G401.6 (cell line): ENCODE data around the gene CISTR.
"Not testable (repeated sequence)": the region's sequence is repeated elsewhere in the genome, so short reads cannot be mapped to it uniquely, and the experiment has no call there.

Experiments
- FAIRE-seq: peaks from 2 replicates; lab custom pipeline; 2012; peaks lifted over from hg19 to GRCh38; lab: Jason Lieb, UNC

The CISTR gene

DNA sequence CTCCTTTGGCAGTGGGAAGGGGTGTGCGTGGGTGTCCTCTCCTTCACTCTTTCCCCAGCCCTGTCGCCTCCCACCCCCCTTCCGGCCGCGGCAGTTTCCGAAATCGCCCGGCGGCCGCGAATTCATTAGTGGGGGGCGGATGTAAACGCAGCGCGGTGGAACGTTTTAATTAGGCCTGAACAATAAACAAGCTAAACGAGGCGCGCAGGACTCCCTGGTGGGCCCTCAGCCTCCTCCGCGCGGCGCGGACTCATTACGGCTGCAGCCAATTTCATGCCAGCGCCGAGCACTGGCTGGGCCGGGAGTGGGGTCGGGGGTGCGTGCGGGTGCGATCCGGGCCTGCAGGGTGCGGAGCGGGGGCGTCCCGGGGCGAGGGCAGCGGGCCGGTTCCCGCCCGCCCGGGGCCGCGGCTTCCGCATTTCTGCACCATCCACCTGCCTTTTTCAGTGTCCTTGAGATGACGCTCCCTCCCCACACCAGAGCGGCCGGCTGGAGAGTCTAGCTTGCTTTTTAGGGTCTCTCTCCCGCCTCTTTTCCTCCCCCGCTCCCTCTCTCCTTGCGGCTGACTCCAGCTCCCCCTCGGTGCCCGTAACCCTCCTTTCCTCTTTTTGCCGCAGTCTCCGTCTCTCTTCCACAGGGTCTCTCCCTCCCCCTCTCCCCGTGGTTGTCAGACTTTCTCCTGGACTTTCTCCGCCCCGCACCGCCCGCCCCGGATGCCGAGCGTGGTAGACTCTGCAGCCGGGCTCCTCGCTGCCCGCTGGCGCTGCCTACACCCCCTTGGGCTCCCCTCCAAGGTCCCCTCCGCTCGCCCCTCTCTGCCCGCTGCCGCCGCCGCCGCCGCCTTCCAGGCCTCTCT is at the start of gene CISTR:
TSS of gene CISTR (minus strand) at position 644 of the 856 bp plus-strand sequence.
- no peak for FAIRE-seq

DNA sequence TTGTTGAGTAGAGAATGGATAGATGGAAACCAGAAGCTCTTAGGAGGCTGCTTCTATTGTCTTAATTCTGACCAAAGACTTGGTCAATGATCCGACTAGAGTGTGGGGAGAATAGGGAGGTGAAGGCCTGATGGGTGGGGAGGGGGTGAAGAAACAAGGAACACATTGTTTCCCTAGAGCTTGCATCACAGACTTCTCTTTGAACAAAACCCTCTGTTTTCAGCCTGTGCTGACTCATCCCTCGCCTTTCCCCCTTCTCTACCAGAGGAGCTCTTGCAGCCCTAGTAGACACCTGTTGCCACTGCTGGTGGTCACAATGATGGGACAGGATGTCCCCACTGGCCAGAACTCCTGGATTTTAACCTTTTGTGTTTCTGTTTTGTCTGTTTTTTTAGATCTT is 46.8 kb upstream of the CISTR start:
- FAIRE-seq, result no peak

DNA sequence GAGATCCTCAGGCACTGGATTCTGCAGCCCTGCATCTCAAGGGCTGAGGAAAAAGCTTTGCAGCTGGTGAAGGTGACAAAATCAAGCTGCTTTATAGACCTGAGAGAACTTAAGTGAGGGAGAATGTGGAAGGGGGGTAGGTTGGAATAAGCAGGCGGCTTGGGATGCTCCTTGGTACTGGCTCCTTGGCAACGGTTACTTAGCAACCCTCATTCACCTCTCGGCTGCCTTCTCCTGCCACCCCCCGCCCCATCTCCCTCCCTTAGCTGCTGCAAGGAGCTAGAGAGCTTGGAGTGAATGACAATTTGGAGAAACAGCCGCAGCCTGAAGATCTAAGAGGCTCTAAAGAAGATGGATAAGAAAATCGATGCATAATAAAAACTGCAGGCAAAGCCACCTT is 44.1 kb upstream of the CISTR start:
- FAIRE-seq, result no peak

DNA sequence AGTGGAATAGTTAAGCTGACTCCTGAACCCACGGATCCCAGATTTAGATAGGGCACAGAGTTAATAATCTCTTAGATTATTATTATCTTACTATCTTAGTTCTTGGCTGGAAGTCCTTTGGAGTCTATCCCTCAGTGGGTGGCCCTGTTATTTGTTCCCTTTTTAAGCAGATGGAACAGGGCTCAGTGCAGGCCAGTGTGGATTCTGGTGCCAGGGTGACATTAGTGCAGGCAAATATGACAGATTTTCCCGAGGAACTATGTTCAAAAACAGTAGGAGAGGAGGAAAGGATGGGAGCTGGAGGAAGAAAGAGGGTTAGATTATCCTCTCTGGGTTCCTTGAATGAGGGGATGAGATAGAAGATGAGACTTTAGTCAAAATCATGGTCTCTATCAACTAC is 41.4 kb upstream of the CISTR start:
- FAIRE-seq, result no peak

DNA sequence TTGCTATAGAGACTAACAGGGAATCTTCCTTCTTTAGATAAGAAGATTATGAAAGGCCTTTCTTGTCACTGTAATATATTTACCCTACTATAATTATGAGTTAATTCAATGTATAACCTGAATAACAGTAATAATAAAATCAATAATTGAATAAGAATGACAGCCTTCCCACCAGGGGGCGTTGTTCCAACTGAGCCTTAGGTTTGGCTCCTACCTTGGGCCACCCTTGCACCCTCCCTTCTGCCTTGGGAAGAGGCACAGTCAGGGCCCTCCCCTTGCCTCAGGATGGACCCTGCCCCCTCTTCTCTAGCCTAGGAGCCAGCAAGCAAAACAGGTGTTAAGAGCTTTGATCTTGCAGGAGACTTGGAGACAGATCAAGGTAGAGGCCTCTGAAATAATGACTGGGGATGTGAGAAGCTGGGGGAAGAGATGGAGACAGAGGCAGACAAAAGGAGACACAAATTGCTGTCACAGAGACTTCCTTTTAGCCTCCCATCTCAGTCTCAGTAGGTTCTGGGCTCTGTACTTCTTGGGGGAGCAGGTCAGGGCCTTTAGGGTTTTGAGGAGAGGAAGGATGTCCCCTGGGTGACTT is 40.1 kb upstream of the CISTR start:
- FAIRE-seq, result peak; percentile 72

DNA sequence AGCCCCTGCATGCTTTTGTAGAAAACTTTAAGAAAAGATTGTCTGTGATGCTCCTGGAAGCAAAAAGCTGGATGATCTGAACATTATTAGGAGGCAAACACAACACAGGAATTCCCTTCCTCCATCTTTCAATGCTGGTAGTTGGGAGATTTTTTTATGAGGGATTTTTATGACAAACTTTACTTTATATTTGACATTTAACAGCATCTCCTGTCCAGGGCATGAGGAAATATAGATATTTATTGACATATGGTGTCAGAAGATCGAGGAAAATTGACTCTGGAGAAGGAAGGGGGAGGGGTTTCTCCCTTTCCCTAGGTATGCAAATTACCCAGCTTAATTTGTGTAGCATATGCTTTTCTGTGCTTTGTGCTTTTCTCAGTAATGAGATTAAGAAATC is 37.8 kb upstream of the CISTR start:
- FAIRE-seq, result no peak

DNA sequence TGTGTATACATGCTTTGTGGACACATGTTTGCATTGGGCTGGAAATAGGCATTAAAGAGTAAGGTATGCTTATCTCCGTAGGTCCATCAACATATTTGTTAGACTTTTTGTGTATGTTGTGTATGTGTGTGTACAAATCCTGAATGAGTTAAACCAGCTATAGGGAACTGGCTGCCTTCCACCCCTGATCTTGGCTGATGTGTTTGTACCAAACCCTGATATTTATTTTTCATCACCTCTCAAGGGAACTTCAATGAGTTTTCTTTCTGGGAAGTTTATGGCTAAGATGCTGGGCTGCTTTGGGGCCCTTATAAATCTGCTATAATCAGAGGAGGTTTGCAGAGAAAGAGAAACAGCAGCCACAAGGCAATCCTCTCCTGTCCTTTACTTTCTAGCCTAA is 37.1 kb upstream of the CISTR start:
- no peak for FAIRE-seq

DNA sequence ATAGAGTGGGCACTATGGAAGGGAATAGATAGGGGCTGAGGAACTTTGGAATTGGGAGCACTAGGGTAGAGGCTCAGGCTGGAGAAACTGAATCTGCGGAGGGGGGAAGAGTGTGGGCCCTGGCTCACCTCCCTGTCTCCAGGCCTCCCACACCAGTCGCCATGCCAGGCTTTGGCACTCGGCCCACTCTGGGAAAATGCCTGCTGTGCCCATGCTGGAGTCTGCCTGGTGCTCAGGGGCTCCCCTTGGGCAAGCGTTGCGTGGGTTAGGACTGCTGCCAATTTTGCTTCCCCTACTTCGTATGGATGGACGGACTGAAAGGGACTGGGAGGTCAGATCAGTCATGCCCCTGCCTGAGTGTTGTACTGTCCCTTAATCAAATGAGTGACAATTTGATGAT is 34.6 kb upstream of the CISTR start:
- no peak for FAIRE-seq

DNA sequence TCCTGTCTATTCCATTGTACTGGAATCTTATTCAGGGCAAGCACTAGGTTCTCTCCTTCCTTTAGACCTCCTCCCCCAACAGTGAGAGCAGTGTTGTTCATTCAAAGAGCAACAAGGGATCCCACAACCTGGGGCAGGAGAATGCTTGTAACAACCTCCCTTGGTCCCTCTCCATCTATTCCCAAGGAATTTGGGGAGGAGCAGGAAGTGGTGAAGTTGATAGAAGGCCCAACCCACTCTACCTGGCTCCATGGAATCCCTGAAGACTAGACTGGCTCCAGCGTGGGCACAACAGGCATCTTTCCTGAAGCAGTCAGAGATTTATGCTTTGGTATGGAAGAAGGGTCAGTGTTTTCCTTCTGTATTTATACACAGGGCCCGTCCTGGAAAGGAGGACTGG is 33.4 kb upstream of the CISTR start:
- FAIRE-seq, result no peak

DNA sequence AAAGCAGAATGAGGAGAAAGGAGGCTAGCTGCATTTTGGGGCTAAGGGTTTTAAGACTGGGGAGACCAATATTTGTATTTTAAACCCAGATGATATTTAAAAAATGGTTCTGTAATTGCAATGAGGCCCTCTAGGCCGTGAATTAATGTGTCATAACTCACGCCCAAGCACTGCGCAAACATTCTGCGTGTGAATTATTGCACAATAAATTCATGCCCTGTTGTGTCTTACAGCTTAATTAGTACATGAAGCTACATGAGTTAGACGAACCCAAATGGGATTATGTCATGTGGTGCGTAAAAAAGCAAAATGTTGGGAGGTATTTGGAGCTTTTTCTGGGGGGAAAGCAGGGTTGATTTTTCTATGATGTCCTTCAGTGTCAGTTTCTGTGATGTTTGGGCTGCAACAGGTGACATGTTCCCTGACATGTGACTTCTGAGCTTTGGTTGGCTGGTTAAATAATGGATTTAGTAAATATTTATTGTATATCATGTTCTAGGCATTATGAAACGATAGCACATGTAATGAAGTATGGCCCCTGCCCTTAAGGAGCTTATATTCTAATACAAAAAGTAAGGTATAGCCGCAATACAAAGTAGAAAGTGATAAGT is 30.4 kb upstream of the CISTR start:
- FAIRE-seq, result no peak

DNA sequence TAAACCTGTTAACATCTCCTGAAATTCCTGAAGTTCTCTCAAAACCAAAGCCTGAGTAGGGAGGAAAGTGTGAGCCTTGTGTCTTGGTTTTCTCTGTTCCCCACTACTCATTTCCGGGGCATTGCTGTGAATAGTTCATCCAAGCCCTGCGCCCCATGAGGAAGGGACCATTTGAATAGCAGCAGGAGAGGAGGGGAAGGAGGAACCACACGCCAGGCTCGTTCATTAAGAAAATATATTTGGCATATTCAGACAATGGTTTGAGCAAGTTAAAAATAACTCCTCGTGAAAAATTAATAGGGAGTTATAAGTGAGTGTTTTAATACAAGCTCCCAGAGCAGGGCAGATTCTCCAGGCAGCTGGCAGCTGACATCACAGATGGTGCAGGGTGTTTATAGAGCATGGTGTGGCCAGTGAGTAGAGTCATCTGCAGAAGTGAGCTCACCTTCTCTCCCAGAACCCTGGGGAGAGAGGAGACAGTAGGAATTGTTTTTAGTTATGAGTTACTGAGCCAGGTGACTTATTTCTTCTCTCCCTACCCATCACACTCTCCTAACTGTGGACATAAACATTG is 29.5 kb upstream of the CISTR start:
- FAIRE-seq, result no peak

DNA sequence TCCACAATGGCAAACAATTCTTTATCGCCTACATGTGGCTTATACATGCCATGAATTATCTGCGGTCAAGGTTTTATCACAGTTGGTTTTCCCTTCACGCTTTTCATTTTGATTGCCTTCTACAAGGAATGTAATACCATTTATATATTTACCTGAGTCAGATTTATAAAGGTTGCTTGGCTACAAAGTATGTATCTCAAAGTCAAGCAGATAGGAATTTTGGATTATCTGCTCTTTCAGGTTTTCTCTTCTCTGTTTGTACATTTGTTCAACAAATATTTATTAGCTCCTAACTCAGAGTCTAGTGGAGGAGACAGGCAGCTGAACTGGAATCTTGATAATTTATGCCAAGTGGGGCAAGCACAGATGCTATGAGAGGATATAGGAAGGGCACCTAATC is 28.5 kb upstream of the CISTR start:
- FAIRE-seq, result no peak

DNA sequence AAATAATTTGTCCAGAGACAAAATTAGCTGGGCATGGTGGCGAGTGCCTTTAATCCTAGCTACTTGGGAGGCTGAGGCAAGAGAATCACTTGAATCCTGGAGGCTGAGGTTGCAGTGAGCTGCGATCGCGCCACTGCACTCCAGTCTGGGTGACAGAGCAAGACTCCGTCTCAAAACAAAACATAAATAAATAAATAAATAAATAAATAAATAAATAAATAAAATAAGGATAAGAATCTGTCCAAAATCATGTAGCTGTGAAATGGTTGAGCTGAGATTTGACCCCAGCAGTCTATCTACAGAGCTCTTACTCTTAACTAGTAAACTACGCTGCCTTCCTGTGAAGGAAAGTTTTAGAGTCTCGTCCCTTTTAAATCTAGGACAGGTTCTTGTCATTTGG is 27.9 kb upstream of the CISTR start:
- FAIRE-seq, result not testable (repeated sequence)

DNA sequence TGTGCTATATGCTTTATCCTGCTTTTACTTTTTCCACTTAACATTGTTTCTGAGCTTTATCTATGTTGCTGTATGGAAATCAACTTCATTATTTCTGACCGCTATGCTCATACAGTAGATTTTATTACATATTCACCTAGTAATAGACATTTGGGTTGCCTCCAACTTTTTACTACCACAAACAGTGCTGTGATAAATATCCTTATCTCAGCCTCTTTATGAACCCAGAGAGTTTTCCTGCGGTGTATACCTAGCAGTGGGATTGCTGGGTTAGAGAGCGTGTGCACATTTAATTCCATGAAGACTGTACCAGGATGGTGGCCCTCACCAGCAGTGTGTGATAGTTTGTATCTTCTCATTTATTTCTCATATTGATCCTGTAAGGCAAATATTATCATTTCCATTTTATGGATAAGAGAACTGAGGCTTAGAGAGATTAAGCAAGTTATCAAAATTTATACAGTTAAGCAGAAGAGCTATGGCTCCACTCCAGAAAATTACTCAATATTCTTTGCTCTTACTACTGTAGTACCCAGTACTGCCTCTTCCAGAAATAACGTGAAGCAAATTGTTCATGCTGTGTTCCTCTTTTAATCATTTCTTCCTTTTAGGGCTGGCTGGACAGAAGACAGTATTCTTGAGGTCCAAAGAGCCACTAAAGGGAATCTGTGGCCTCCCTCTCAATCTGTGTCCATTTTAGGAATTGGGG is 26.3 kb upstream of the CISTR start:
- FAIRE-seq, result no peak

DNA sequence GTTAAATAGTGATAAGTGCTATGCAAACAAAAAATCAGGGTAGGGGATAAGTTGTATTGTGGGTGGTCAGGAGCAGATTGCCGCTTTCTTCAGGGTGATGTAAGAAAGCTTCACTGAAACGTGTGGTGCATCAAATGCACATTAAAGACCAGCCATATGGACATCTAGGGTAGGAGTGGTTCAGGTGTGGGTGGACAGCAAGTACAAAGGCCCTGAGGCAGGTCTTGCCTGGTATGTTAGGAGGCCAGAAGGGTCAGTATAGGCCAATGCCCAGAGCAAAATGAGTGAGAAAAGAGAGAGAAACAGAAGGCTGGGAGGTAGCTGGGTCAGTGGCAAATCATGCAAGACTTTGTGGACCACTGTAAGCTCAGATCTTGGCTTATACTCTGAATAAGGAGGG is 25.6 kb upstream of the CISTR start:
- no peak for FAIRE-seq

DNA sequence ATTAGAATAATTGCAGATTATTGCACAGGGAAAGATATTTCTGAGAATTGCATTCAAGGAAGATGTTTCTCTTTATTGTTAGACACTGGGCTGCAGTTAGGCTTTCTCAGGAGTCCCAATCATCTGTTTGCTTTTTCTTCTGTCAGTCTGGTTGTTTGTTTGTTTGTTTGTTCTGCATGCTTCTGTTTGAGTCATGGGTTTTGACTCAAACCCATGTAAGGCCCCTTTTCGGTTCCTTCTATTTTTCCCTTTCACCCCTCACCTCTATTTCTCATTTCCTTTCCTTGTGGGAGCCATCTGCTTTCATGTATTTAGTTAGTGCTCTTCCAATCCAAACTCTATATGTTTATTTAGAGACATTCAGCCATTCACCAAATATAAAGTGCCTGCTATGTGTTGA is 25.1 kb upstream of the CISTR start:
- FAIRE-seq, result no peak

DNA sequence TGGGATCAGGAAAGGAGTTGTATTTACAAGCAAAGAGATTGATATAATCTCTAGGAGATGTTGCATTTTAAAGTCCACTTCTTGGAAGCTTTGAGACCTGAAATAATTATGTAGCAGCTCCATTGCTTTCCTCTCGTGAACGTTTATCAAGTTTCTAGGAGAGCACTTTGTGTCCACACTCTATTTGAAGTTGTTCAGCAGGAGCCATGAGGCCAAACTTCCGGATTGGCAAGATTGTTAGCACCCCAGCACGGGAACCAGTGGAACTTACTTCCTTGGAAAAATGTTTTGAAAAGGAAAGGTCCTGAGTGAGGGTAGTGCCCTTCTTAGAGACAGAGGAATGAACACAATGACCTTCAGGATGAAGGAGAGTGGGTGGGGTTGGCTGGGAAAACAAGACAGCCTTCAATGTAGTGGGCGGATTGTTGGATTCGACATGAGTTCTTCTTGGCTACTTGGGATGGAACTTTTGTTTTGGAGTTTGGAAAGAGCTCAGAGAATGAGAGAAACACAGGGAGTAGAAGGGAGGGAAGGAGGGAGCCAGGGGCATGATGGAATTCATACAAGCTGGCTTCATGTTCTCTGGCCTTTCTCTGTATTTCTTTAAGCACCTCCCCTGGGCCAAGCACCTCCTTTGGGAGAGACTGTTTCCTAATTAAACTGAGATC is 23.8 kb upstream of the CISTR start:
- no peak for FAIRE-seq

DNA sequence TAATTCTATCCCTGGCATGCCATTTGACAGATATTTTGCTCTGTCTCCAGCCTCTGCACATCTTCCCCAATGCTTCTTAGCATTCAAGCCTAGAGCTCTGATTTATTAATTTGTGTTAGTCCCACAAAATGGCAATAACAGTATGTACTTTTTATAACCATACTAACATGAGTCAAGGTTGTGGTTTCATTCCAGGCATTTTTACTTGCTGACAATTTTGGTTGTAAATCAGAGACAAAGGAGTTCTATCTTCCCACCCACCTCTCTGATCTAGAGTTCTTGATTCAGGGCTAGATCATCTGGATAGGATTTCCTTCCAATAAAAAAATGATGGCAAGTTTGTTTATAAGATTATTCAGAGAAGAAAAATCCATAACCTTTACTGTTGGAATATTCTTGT is 18.5 kb upstream of the CISTR start:
- no peak for FAIRE-seq

DNA sequence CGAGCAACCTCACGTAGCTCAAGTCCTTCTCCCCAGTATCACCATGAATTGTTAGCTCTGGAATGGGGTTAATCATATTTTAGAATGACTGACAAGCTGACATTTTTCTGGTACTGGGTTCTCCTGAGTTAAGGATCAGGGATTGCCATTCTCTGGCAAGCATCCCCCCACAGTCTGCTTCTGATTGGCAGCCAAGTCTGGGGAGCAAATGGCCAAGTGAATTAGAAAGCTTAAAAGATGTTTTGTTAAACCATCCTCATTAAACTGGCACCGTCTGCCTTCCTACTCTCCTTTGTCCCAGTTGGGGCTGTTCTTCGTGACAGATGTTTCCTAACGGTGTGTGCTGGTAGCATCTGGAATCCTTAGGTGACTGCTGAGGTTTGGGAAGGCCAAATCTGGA is 17.2 kb upstream of the CISTR start:
- FAIRE-seq, result no peak

DNA sequence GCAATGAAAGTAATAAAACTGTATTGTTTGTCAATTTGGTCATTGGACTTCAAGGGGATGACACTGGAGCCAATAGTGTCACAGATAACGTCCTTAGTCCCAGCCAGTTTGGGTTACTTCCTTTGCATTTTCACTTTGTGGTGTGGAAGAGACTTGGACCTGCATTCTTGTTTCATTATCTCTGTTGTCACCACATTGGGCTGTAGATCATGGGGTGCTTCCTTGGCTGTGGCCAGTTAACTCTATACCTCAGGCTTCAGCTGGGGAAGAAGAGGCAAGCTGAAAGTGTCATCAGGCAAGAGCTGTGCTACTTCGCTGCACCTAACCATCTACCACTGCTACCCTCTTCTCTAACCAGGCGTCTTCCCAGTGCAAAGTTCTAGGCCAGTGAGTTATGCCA is 15.1 kb upstream of the CISTR start:
- no peak for FAIRE-seq

DNA sequence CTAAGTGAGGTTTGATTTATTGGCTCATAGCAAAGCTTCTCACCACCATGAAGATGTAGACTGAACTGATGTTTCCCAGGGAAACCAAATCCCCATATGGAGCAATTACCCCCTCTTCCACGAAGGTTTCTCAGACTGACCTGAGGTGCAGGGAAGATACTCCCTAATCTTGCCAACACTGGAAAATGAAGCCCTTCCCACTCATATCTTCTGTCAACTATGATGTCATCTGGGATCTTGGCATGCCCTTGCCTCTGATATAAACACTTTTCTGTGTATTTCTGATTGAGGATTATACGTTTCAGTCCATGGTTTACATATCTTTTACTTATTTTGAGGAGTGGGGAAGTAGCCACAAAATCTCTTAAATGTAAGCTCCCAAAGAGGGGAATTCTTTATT is 14.1 kb upstream of the CISTR start:
- FAIRE-seq, result no peak

DNA sequence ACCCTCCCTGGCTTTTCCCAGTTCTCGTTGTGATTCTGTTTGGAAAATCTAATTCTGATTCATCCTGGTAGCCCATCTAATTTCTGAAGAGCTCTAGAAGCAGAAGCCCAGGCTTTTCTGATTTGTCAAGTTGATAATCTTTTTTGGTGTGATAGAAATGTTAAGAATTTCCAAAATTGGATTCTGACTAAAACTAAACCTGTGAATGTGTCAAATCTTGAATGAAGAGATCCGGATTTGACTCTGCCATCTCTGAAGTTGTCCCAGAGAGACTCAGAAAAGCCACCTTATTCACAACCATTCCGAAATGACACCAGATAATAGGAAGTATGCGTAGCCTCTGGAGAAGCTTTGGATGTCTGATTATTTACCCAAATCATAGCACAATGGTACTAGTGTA is 12.8 kb upstream of the CISTR start:
- no peak for FAIRE-seq
